ENCODE results near the gene ATXN7L1.

Gene ATXN7L1

DNA sequence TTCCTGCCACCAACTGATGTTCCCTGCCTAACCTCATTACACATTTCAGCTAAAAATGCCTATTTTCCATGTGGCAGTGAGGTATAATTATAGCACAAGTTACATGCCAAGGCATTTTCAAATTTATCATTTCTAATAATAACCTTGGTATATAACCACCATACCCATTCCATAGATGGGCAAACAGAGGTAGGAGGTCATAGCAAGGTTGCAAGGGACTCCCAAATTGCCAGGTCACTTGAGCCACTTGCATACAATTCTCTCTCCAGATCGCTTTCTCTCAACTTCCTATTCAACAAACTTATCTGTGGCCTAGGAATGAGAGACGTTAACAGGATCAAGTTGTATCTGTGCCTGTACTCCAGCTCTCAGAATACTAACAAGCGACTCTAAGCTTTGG, 108.3 kb downstream of the ATXN7L1 start (continued):
- TF ChIP-seq ZNF70 (CRISPR knock-in tag; IDR thresholded peaks at IDR 0.05) (no peak), ZC3H10 (CRISPR knock-in tag; IDR thresholded peaks at IDR 0.05) (no peak), SNAI2 (CRISPR knock-in tag; IDR thresholded peaks at IDR 0.05) (no peak), ESRRG (CRISPR knock-in tag; IDR thresholded peaks at IDR 0.05) (no peak), OSR1 (CRISPR knock-in tag; IDR thresholded peaks at IDR 0.05) (no peak)
- TF ChIP-seq, protein P1, sequence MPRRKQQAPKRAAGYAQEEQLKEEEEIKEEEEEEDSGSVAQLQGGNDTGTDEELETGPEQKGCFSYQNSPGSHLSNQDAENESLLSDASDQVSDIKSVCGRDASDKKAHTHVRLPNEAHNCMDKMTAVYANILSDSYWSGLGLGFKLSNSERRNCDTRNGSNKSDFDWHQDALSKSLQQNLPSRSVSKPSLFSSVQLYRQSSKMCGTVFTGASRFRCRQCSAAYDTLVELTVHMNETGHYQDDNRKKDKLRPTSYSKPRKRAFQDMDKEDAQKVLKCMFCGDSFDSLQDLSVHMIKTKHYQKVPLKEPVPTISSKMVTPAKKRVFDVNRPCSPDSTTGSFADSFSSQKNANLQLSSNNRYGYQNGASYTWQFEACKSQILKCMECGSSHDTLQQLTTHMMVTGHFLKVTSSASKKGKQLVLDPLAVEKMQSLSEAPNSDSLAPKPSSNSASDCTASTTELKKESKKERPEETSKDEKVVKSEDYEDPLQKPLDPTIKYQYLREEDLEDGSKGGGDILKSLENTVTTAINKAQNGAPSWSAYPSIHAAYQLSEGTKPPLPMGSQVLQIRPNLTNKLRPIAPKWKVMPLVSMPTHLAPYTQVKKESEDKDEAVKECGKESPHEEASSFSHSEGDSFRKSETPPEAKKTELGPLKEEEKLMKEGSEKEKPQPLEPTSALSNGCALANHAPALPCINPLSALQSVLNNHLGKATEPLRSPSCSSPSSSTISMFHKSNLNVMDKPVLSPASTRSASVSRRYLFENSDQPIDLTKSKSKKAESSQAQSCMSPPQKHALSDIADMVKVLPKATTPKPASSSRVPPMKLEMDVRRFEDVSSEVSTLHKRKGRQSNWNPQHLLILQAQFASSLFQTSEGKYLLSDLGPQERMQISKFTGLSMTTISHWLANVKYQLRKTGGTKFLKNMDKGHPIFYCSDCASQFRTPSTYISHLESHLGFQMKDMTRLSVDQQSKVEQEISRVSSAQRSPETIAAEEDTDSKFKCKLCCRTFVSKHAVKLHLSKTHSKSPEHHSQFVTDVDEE (CRISPR knock-in tag; IDR thresholded peaks at IDR 0.05), result no peak

DNA sequence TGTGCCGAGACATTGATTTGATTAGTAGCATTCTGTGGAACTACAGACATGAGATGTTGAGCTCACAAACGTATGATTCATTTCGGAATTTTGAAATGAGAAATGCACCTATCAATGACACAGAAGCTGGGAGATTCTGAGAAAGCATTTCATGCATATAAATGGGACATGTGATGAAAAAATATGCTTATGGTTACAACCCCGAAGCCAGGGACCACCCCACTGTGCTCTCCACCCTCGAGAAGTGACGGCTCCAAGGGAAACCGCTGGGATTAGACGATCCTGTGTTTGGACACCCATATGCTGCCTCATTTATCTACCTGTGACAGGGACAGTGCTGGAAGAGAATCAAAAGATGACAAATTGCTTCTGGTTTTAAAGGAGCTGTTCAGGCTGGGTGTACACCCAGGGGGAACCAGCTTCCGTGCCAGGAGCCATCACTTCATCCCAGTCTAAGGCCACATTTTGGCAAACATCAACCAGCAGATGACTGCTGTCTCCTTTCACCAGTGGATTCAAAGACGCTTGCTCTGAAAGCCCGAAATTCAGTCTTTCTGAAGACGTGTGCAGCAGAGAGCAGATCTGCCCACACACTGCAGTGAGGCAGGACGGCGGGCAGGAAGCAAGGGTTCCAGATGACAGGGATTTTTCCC, 109.9 kb downstream of the ATXN7L1 start:
- TF ChIP-seq CSDC2 (CRISPR knock-in tag; IDR thresholded peaks at IDR 0.05), result no peak
- no peak for TF ChIP-seq BACH2 (CRISPR knock-in tag; IDR thresholded peaks at IDR 0.05; ENCODE audit: borderline replicate concordance)
- no peak for TF ChIP-seq SNAI2 (CRISPR knock-in tag; IDR thresholded peaks at IDR 0.05)
- TF ChIP-seq ZC3H10 (CRISPR knock-in tag; IDR thresholded peaks at IDR 0.05), result no peak; the same call in 1 of the 2 replicates
- TF ChIP-seq ISL1 (CRISPR knock-in tag; IDR thresholded peaks at IDR 0.05), result peak; percentile 65
- no peak for TF ChIP-seq ZNF565 (CRISPR knock-in tag; conservative IDR thresholded peaks at IDR 0.05; ENCODE audit: low read depth)
- TF ChIP-seq, protein P2, sequence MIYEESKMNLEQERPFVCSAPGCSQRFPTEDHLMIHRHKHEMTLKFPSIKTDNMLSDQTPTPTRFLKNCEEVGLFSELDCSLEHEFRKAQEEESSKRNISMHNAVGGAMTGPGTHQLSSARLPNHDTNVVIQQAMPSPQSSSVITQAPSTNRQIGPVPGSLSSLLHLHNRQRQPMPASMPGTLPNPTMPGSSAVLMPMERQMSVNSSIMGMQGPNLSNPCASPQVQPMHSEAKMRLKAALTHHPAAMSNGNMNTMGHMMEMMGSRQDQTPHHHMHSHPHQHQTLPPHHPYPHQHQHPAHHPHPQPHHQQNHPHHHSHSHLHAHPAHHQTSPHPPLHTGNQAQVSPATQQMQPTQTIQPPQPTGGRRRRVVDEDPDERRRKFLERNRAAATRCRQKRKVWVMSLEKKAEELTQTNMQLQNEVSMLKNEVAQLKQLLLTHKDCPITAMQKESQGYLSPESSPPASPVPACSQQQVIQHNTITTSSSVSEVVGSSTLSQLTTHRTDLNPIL (CRISPR knock-in tag; IDR thresholded peaks at IDR 0.05; ENCODE audit: low read depth), result peak; percentile 23; the same call in 1 of the 2 replicates
- no peak for TF ChIP-seq TOX (CRISPR knock-in tag; IDR thresholded peaks at IDR 0.05; ENCODE audit: borderline replicate concordance)
- TF ChIP-seq ZNF70 (CRISPR knock-in tag; IDR thresholded peaks at IDR 0.05), result no peak
- ATAC-seq, result peak; percentile 64

DNA sequence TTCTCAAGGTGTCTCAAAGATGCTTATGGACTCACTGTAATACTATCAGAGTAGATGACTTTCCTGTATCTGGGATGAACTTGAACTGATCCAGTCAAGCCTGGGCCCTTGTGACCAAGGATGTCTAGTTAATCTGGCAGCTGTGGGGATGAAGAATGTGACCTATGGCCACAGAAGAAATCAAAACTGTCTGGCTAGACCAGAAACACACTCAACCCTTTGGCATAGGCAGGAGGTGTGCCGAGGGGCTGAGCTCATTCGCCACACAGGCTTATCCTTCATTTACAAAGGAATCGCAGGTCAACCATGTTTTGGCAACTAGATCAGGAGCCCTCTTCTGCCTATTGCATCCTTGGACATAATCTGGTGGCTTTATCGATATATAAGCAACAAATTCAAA, 110.6 kb downstream of the ATXN7L1 start:
- peak; percentile 1; the same call in 1 of the 3 replicates for ATAC-seq
- TF ChIP-seq BACH2 (CRISPR knock-in tag; IDR thresholded peaks at IDR 0.05; ENCODE audit: borderline replicate concordance), result no peak
- no peak for TF ChIP-seq RARB (CRISPR knock-in tag; IDR thresholded peaks at IDR 0.05)
- no peak for TF ChIP-seq ZFP30 (CRISPR knock-in tag; IDR thresholded peaks at IDR 0.05)
- TF ChIP-seq OSR1 (CRISPR knock-in tag; IDR thresholded peaks at IDR 0.05), result no peak
- TF ChIP-seq CSDC2 (CRISPR knock-in tag; IDR thresholded peaks at IDR 0.05), result no peak
- TF ChIP-seq, protein P1 (CRISPR knock-in tag; IDR thresholded peaks at IDR 0.05), result no peak
- TF ChIP-seq ZC3H10 (CRISPR knock-in tag; IDR thresholded peaks at IDR 0.05), result no peak
- TF ChIP-seq, protein P2 (CRISPR knock-in tag; IDR thresholded peaks at IDR 0.05; ENCODE audit: low read depth), result no peak
- no peak for TF ChIP-seq ZNF565 (CRISPR knock-in tag; conservative IDR thresholded peaks at IDR 0.05; ENCODE audit: low read depth)

DNA sequence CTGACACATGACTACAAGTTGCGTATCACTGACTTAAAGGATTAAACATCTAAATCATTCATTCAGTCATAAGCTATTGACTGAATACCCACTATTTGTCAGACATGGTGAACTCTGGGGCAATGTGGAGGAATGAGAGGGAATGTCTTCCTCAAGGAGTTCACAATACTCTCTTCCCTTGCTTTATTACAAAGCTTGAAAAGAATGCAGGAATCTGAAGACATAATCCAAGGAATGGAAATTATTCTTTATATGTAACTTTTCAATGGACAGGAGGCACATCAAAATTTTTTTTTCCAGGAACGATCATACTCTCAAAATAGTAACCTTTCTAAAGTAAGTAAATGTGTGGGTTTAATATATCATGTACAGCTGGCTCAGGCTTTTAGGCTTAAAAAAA, 111.9 kb downstream of the ATXN7L1 start:
- ATAC-seq, result no peak
- TF ChIP-seq TCF4 (CRISPR knock-in tag; IDR thresholded peaks at IDR 0.05; ENCODE audit: borderline replicate concordance) (no peak), SNAI2 (CRISPR knock-in tag; IDR thresholded peaks at IDR 0.05) (no peak), ZNF565 (CRISPR knock-in tag; conservative IDR thresholded peaks at IDR 0.05; ENCODE audit: low read depth) (no peak)
